ENCODE results near the gene CRHR2.

Gene CRHR2

DNA sequence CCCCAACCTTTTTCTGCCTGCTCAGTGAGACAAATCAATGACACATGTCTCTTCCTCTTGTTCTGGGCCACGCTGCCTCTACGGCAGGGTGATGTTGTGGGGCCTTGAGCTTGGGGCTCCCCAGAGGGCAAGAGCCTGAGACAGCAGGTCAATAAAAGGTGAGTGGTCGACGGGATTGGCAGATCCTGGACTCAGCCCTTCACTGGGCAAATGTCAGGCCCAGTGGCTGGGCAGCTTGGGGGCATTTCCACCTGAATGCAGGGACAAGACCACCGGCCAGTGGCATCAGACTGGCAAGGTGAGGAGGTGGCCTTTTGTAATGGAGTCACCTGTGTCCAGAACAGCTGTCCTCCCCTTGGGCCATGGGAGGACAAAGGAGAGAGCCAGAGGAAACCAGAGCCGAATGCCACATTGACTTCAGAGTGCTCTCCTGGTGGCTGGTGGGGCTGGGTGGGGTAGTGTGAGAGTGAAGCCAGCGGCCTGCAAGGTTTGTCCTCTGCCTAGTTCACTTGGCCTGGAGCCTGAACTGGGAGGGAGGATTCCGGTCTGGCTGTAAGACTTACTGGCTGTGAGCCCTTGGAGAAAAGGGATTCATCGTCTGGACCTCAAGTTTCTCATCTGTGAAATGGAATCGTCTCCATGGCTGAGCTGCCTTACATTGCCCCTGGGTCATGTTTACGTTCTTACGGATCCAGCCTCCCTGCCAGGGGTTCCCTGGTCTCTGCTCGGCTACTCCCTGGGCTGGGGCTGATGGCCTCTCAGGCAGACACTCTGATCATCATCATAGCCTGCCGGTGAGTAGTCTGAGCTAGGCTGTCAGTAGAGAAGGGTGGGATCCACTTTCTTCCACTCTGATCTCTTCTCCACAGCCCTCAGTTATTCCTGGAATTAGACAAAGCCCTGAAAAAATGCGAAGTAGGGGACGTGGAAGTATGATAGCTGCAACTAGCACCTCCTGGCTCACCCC lies 25.4 kb upstream of the CRHR2 start:
- TF ChIP-seq, protein P1, sequence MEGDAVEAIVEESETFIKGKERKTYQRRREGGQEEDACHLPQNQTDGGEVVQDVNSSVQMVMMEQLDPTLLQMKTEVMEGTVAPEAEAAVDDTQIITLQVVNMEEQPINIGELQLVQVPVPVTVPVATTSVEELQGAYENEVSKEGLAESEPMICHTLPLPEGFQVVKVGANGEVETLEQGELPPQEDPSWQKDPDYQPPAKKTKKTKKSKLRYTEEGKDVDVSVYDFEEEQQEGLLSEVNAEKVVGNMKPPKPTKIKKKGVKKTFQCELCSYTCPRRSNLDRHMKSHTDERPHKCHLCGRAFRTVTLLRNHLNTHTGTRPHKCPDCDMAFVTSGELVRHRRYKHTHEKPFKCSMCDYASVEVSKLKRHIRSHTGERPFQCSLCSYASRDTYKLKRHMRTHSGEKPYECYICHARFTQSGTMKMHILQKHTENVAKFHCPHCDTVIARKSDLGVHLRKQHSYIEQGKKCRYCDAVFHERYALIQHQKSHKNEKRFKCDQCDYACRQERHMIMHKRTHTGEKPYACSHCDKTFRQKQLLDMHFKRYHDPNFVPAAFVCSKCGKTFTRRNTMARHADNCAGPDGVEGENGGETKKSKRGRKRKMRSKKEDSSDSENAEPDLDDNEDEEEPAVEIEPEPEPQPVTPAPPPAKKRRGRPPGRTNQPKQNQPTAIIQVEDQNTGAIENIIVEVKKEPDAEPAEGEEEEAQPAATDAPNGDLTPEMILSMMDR (IDR thresholded peaks at IDR 0.05; ENCODE audit: low read depth, low read length): no peak
- in situ Hi-C loops (cut with HindIII; ENCODE audit: low sequenced_read_pairs): no loop called here
- DNase-seq (ENCODE audit: low read depth, low spot score): no peak
- no peak overlapping the region for H3K4me3 ChIP-seq (ENCODE audit: low read depth, low read length)

DNA sequence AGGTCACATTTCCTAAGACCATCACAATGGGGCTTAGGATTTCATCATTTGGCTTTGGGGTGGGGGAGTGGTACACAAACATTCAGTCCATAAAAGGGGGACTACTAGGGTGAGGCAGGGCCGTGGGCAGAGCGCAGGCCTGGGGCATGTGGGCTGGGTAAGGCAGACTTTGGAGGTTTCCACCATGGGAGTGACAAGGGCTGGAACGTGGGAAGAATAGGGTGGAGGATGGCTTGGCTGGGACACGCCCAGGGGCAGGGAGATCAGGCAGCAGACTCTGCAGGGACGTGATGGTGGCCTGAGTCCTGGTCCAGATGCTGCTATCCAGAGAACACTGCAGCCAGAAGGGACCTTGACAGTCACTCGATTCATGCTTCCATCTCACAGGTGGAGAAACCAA lies 24.7 kb upstream of the CRHR2 start:
- in situ Hi-C loops (cut with HindIII; ENCODE audit: low sequenced_read_pairs): no loop called here
- TF ChIP-seq, protein P1 (IDR thresholded peaks at IDR 0.05; ENCODE audit: low read depth, low read length): no peak
- H3K4me3 ChIP-seq (ENCODE audit: low read depth, low read length): no peak overlapping the region
- no peak for DNase-seq (ENCODE audit: low read depth, low spot score)

DNA sequence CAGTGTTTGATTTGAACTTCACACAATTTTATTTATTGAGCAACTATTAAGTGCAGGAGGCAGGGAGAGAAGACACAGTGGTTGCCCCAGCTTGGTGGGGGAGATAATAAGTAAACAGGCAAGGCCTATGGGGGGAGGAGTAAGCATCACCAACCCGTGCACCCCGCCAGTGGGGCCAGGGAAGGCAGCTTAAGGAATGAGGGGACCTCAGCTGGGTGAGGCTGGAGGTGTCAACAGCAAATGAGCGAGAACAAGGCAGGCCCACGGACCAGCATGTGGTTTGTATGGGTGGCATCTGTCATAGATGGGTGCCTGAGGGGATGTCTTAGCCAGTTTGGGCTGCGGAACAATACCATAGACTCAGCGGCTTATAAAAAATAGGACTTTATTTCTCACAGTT lies 24.1 kb upstream of the CRHR2 start:
- in situ Hi-C loops (cut with HindIII; ENCODE audit: low sequenced_read_pairs): no loop called here
- TF ChIP-seq, protein P1 (IDR thresholded peaks at IDR 0.05; ENCODE audit: low read depth, low read length): no peak
- H3K4me3 ChIP-seq (ENCODE audit: low read depth, low read length): no peak overlapping the region
- no peak for DNase-seq (ENCODE audit: low read depth, low spot score)

DNA sequence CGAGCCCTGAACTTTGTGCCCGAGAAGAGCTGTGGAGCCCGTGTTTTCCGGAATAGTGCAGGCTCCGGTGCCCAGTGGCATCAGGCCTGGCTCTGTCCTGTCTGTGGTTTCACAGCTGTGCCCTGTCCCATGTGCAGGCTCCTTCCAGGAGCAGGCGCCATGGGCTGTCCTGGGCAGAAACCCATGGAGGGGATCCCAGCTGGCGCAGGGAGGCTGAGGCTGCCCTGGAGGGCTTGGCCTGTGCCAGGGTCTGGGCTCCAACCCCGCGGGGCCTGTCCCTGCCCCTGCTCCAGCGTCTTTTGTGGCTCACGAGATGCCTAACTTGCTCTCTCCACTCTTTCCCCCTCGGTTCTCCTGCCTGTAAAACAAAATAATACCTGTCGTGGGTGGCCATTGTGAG lies 23.3 kb upstream of the CRHR2 start:
- in situ Hi-C loops (cut with HindIII; ENCODE audit: low sequenced_read_pairs): no loop called here
- no peak overlapping the region for H3K4me3 ChIP-seq (ENCODE audit: low read depth, low read length)
- TF ChIP-seq, protein P1 (IDR thresholded peaks at IDR 0.05; ENCODE audit: low read depth, low read length): no peak
- DNase-seq (ENCODE audit: low read depth, low spot score): no peak

DNA sequence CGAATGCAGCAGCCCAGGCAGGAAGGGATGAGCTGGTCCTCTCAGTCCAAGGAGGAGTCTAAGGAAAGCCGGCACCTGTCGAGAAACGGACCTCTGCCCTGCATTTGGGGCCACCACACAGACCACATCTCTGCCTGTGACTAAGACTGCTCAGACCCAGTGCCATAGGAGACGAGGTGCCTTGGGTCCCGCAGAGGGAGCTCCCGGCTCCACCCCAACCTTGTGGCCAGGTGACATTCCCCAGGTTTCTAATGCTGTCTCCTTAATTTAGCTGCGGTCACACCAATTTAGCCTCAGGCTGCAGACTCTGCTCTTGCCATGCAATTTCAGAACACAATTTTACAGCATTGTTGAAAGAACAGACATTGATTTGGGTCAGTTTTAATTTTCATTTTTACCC lies 22.8 kb upstream of the CRHR2 start:
- in situ Hi-C loops (cut with HindIII; ENCODE audit: low sequenced_read_pairs): no loop called here
- H3K4me3 ChIP-seq (ENCODE audit: low read depth, low read length): no peak overlapping the region
- TF ChIP-seq, protein P1 (IDR thresholded peaks at IDR 0.05; ENCODE audit: low read depth, low read length): no peak
- DNase-seq (ENCODE audit: low read depth, low spot score): no peak

DNA sequence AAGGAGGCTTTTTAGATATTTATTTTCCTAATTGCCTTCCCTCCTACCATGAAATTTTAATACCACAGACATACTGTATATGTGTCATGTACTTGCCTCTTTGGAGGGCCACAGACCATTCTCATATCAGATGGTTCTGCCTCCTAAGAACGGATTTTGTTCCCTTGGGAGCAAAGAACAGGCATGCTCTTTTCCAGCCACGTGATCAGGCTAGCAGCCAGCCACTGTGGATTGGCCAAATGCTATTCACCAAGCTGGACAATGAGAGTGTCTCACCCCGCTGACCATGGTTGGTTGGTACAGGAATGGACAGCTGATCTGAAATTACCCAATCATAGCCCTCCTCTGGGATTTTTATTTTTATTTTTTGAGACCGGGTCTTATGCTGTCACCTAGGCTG lies 21.5 kb upstream of the CRHR2 start:
- H3K4me3 ChIP-seq (ENCODE audit: low read depth, low read length): no peak overlapping the region
- in situ Hi-C loops (cut with HindIII; ENCODE audit: low sequenced_read_pairs): no loop called here
- TF ChIP-seq, protein P1 (IDR thresholded peaks at IDR 0.05; ENCODE audit: low read depth, low read length): no peak
- no peak for DNase-seq (ENCODE audit: low read depth, low spot score)
